ENCODE results near the gene FAM199X.

The FAM199X gene

DNA sequence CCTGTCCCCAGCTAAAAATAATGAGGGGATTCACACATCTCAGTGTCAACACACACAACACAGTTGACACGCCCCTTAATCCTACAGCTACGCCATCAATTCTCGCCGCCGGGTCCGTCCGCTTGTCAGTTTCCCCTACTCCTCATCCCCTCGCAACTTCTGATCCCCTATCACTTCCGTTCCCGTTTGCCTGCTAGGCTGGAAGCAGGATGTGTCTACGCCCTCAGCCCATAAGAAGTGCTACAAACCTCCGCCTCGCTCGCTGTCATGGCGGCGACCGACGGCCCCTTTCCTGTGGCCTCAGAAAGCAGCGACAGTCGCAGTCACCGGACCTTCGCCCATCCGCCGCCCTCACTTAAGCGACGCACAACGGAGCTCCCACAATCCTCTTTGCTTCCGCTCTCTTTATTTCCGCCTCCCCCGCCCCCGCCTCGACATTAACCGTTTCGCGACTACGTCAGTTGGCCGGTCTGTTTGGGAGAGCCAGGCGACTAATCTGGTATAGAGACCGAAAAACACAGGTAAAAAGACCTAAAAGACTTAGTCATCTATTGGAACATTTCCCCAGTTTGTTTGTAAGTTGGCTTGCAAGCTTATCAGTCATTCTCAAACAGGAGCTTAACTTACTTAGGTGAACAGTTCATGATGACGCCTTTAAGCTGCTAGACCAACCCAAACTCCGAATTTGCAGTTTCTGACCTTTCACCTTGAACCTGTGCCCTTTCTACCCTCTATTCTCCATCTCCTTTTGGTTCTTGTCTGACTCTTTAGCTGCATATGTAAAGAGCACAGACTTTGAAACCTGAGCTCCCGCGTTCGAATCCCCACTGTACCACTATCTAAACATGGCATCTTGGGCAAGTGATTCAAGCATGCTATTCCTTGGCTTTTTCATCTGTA, 9.4 kb upstream of the FAM199X start, which contains the start of gene SLC25A53:
SLC25A53 (minus strand) TSS at position 380 of the 900 bp plus-strand sequence. CDS start 51,752 bp downstream, outside the sequence.
- DNase-seq (peak; percentile 85), ATAC-seq (ENCODE audit: insufficient read depth, low read depth) (peak; percentile 86)
- peak within 1 kb of the TSS; percentile 83 for H2AFZ ChIP-seq (ENCODE audit: low read depth, low read length)
- H3K27ac ChIP-seq (ENCODE audit: low read length) = peak within 1 kb of the TSS; percentile 92
- H3K36me3 ChIP-seq (ENCODE audit: insufficient read depth, low read length) = no peaks in the 10 kb centered on the region
- peak within 1 kb of the TSS; percentile 60 for H3K9ac ChIP-seq (ENCODE audit: low read depth, low read length)
- H3K4me2 ChIP-seq (ENCODE audit: insufficient read depth, low read length) = peak within 1 kb of the TSS; percentile 73
- H4K20me1 ChIP-seq (ENCODE audit: insufficient read depth, low read length) = no peaks in the 10 kb centered on the region
- H3K9me3 ChIP-seq (ENCODE audit: insufficient read depth, low read length, severe bottlenecking) = no peaks in the 10 kb centered on the region
- H3K4me3 ChIP-seq (ENCODE audit: low read depth in 1 of 2, low read length in 2 of 2) = peak within 1 kb of the TSS; percentile 63 to 73
- peaks cover 19% of the 10 kb centered on the region for H3K4me1 ChIP-seq (ENCODE audit: insufficient read depth, low read length)
- TF ChIP-seq EZH2 (IDR thresholded peaks at IDR 0.05; ENCODE audit: borderline replicate concordance, low read depth, low read length, severe bottlenecking) = no peak
- TF ChIP-seq, protein P1, sequence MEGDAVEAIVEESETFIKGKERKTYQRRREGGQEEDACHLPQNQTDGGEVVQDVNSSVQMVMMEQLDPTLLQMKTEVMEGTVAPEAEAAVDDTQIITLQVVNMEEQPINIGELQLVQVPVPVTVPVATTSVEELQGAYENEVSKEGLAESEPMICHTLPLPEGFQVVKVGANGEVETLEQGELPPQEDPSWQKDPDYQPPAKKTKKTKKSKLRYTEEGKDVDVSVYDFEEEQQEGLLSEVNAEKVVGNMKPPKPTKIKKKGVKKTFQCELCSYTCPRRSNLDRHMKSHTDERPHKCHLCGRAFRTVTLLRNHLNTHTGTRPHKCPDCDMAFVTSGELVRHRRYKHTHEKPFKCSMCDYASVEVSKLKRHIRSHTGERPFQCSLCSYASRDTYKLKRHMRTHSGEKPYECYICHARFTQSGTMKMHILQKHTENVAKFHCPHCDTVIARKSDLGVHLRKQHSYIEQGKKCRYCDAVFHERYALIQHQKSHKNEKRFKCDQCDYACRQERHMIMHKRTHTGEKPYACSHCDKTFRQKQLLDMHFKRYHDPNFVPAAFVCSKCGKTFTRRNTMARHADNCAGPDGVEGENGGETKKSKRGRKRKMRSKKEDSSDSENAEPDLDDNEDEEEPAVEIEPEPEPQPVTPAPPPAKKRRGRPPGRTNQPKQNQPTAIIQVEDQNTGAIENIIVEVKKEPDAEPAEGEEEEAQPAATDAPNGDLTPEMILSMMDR (IDR thresholded peaks at IDR 0.05; ENCODE audit: borderline replicate concordance, extremely low read depth, low read length, poor library complexity, severe bottlenecking) = no peak
- H3K79me2 ChIP-seq (ENCODE audit: insufficient read depth, low read length) = peaks cover 27% of the 10 kb centered on the region
- H3K27me3 ChIP-seq (ENCODE audit: insufficient read depth, low read length, poor library complexity) = no peaks in the 10 kb centered on the region

DNA sequence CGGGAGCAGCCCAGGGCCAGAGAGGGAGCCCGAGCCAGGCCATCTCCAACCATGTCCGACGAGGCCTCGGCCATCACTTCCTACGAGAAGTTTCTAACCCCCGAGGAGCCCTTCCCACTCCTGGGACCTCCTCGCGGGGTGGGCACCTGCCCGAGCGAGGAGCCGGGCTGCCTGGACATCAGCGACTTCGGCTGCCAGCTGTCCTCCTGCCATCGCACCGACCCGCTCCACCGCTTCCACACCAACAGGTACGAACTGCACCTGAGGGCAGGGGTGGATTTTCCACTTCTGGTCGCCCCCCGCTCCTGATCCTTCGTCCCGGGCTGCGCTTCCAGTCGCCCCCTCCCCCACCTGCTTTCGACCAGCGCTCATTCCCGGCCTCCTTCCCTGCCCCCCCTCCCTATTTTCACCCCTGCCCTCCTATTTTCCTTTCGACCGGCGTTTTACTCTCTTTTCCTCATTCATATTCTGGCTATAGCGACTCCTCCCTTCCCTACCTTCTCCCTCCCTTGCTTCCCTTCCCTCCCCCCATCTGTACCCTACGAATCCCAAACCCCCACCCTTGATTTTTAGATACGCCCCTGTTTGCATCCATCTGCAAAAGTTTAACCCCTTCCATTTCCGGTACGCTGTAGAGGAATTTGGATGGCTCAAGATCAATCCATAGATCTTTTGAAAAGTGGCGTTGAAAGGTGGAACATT, 633 bp downstream of the FAM199X start:
- DNase-seq (no peak), ATAC-seq (ENCODE audit: insufficient read depth, low read depth) (no peak; the same call in 2 of the 3 replicates)
- H3K27me3 ChIP-seq (ENCODE audit: insufficient read depth, low read length, poor library complexity) = no peaks in the 10 kb centered on the region
- H3K4me3 ChIP-seq (ENCODE audit: low read depth in 1 of 2, low read length in 2 of 2) = peak overlapping the region; percentile 49 to 90; a peak in 3 of 4 replicates
- no peaks in the 10 kb centered on the region for H4K20me1 ChIP-seq (ENCODE audit: insufficient read depth, low read length)
- H3K9ac ChIP-seq (ENCODE audit: low read depth, low read length) = peak overlapping the region; percentile 77
- H3K79me2 ChIP-seq (ENCODE audit: insufficient read depth, low read length) = peaks cover 50% of the 10 kb centered on the region
- peak overlapping the region; percentile 71; the same call in 1 of the 2 replicates for H2AFZ ChIP-seq (ENCODE audit: low read depth, low read length)
- H3K4me2 ChIP-seq (ENCODE audit: insufficient read depth, low read length) = peak overlapping the region; percentile 70
- TF ChIP-seq EZH2 (IDR thresholded peaks at IDR 0.05; ENCODE audit: borderline replicate concordance, low read depth, low read length, severe bottlenecking) = no peak
- TF ChIP-seq, protein P1 (IDR thresholded peaks at IDR 0.05; ENCODE audit: borderline replicate concordance, extremely low read depth, low read length, poor library complexity, severe bottlenecking) = no peak
- no peaks in the 10 kb centered on the region for H3K9me3 ChIP-seq (ENCODE audit: insufficient read depth, low read length, severe bottlenecking)
- H3K27ac ChIP-seq (ENCODE audit: low read length) = peak overlapping the region; percentile 68
- H3K4me1 ChIP-seq (ENCODE audit: insufficient read depth, low read length) = peaks cover 43% of the 10 kb centered on the region
- H3K36me3 ChIP-seq (ENCODE audit: insufficient read depth, low read length) = no peaks in the 10 kb centered on the region; the same call in none of the 2 replicates

DNA sequence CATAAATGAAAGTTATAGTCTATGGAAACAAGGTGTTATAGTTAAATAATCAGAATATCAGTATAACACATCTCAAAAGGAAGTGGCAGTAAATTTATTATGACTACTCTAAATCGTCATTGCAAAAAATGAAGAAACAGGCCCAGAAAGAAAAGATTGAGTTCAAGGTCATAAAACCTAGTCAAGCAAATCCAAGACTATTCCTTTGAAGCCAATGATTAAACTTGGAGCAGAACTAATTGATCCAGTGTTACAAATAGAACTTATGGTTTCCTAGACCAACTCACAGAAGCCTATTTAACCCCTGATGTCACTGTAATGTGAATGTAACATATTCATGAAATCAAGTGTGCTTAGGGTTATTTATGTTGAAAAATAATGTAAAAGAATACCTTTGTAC, 1.9 kb downstream of the FAM199X start:
- H3K4me2 ChIP-seq (ENCODE audit: insufficient read depth, low read length) = peak overlapping the region; percentile 70
- peak overlapping the region; percentile 77 for H3K9ac ChIP-seq (ENCODE audit: low read depth, low read length)
- peak overlapping the region in 1 of 2 experiments; percentile 90; a peak in 1 of 4 replicates for H3K4me3 ChIP-seq (ENCODE audit: low read depth in 1 of 2, low read length in 2 of 2)
- H3K27ac ChIP-seq (ENCODE audit: low read length) = no peak overlapping the region
- no peak overlapping the region for H2AFZ ChIP-seq (ENCODE audit: low read depth, low read length)
- DNase-seq = no peak
- H4K20me1 ChIP-seq (ENCODE audit: insufficient read depth, low read length) = no peaks in the 10 kb centered on the region
- H3K9me3 ChIP-seq (ENCODE audit: insufficient read depth, low read length, severe bottlenecking) = no peaks in the 10 kb centered on the region
- no peaks in the 10 kb centered on the region for H3K27me3 ChIP-seq (ENCODE audit: insufficient read depth, low read length, poor library complexity)
- TF ChIP-seq, protein P1 (IDR thresholded peaks at IDR 0.05; ENCODE audit: borderline replicate concordance, extremely low read depth, low read length, poor library complexity, severe bottlenecking) = no peak
- no peak for TF ChIP-seq EZH2 (IDR thresholded peaks at IDR 0.05; ENCODE audit: borderline replicate concordance, low read depth, low read length, severe bottlenecking)
- peaks cover 43% of the 10 kb centered on the region for H3K4me1 ChIP-seq (ENCODE audit: insufficient read depth, low read length)
- peaks cover 56% of the 10 kb centered on the region for H3K79me2 ChIP-seq (ENCODE audit: insufficient read depth, low read length)
- no peak for ATAC-seq (ENCODE audit: insufficient read depth, low read depth)
- H3K36me3 ChIP-seq (ENCODE audit: insufficient read depth, low read length) = no peaks in the 10 kb centered on the region; the same call in none of the 2 replicates
